CD4-positive, alpha-beta T cell treated with Interleukin-4 for 4 hours (primary cell): ENCODE results near the gene EYA4.

Source experiments
- DNase-seq: peaks from one replicate; pipeline ENCODE4 v3.0.0-alpha.2; 2020

The EYA4 gene

GRCh38 chr6:133460101-133460500 is 218.9 kb downstream of the EYA4 start:
- no peak for DNase-seq

- DNase-seq: no peak
These were observed 222.6 kb downstream of the EYA4 start for GRCh38 chr6:133463790-133464189.

- DNase-seq: no peak
These were observed 225.5 kb downstream of the EYA4 start for GRCh38 chr6:133466680-133467079.

- DNase-seq: no peak
These were observed 226.2 kb downstream of the EYA4 start for GRCh38 chr6:133467231-133467981.

- DNase-seq: no peak
These were observed 226.8 kb downstream of the EYA4 start for GRCh38 chr6:133467982-133468380.

GRCh38 chr6:133468591-133468990 is 227.4 kb downstream of the EYA4 start:
- DNase-seq: no peak

- no peak for DNase-seq
These were observed 233.4 kb downstream of the EYA4 start for GRCh38 chr6:133474516-133474915.

- no peak for DNase-seq
These were observed 237.5 kb downstream of the EYA4 start for GRCh38 chr6:133478673-133479072.

GRCh38 chr6:133487174-133487573 is 246.0 kb downstream of the EYA4 start:
- no peak for DNase-seq

GRCh38 chr6:133495205-133495903 is 254.2 kb downstream of the EYA4 start:
- DNase-seq: no peak

- DNase-seq: no peak
These were observed 258.5 kb downstream of the EYA4 start for GRCh38 chr6:133499662-133500061.

GRCh38 chr6:133501675-133502270 is 260.6 kb downstream of the EYA4 start:
- DNase-seq: no peak

GRCh38 chr6:133502441-133503335 is 261.5 kb downstream of the EYA4 start:
- no peak for DNase-seq

GRCh38 chr6:133503336-133503729 is 262.2 kb downstream of the EYA4 start:
- DNase-seq: no peak

GRCh38 chr6:133504158-133504557 is 263.0 kb downstream of the EYA4 start:
- no peak for DNase-seq

GRCh38 chr6:133504761-133505160 is 263.6 kb downstream of the EYA4 start:
- DNase-seq: no peak

- no peak for DNase-seq
These were observed 264.5 kb downstream of the EYA4 start for GRCh38 chr6:133505681-133506080.

GRCh38 chr6:133512410-133513016 is 271.4 kb downstream of the EYA4 start:
- no peak for DNase-seq

GRCh38 chr6:133523816-133524215 is 282.7 kb downstream of the EYA4 start:
- no peak for DNase-seq

GRCh38 chr6:133526436-133526835 is 285.3 kb downstream of the EYA4 start:
- DNase-seq: no peak

GRCh38 chr6:133528566-133528965 is 287.4 kb downstream of the EYA4 start:
- DNase-seq: no peak

GRCh38 chr6:133532908-133533307 is 291.8 kb downstream of the EYA4 start:
- DNase-seq: no peak
